LNCaP clone FGC (cell line): ENCODE measurements around the gene KRTAP9-7.

Source experiments
- DNase-seq: peaks from one replicate; pipeline ENCODE4 v3.0.0-alpha.2; 2011; ENCODE audit warnings: low read depth
- H3K4me3 ChIP-seq: 2 replicates; pipeline ENCODE4 v1.5.1; 2011; ENCODE audit warnings: mild to moderate bottlenecking, low read depth, low read length, control low read depth
- TF ChIP-seq, protein P1 (sequence below): IDR thresholded peaks from 2 replicates; pipeline ENCODE4 v1.5.1; 2012; ENCODE audit warnings: mild to moderate bottlenecking; ENCODE audit not compliant: control insufficient read depth, insufficient read depth; ENCODE audit errors: extremely low read depth

KRTAP9-7 gene

DNA sequence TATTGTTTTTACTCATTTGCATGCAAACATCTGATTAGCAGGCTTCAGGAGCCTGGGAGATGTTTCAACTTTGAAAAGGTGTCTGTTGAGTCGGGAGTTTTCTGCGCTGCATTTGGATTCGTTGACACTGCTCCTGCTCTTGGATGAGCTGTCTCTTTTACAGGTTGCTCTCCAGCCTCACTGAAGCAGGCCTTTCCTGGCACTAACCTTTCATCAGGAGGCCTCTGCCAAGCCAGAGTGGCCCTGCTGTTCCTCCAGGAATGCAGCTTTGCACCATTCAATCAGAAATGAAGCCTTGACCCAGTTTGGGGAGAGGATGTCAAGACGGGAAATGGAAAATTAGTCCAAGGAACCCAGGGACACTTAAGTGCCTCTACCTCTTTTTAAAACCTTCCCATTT lies 27.5 kb downstream of the KRTAP9-7 start:
- no peak overlapping the region for H3K4me3 ChIP-seq
- DNase-seq: no peak
- TF ChIP-seq, protein P1, sequence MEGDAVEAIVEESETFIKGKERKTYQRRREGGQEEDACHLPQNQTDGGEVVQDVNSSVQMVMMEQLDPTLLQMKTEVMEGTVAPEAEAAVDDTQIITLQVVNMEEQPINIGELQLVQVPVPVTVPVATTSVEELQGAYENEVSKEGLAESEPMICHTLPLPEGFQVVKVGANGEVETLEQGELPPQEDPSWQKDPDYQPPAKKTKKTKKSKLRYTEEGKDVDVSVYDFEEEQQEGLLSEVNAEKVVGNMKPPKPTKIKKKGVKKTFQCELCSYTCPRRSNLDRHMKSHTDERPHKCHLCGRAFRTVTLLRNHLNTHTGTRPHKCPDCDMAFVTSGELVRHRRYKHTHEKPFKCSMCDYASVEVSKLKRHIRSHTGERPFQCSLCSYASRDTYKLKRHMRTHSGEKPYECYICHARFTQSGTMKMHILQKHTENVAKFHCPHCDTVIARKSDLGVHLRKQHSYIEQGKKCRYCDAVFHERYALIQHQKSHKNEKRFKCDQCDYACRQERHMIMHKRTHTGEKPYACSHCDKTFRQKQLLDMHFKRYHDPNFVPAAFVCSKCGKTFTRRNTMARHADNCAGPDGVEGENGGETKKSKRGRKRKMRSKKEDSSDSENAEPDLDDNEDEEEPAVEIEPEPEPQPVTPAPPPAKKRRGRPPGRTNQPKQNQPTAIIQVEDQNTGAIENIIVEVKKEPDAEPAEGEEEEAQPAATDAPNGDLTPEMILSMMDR: no peak

DNA sequence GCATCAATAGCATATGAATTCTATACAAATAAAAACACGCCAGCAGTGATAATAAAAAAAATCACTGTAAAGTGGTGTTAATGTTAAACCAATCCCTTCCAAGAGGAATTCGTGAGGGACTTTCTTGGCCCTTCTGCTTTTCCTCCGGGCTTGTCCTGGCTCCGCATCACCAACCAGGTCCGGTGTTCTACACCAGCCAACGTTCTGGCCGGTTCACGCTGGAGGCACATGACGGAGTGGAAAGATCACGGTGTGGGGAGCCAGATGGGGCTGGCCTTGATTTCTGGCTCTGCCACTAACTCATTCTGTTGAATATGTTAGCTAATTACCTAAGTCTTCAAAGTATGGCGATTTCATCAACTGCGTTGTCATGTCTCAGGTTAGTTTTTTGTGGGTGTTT lies 28.6 kb downstream of the KRTAP9-7 start:
- no peak overlapping the region for H3K4me3 ChIP-seq
- DNase-seq: no peak
- TF ChIP-seq, protein P1: no peak

DNA sequence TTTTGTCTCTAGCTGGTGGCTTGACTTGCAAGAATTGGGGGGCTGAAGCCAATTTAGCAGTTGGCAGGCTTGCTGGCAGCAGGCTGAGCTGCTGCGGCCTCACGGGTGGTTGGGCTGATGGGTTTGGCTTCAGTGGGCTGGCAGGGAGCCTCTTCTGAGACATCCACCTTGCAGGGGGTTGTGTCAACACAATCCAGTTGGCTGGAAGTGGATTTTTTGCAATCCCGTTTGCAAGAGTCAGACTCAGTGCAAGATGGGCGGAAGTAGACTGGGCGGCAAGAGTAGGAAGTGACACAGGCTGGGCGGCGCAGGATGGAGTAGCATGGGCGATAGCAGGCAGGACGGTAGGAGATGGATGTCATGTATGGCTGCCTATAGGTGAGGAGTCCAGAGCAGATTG lies 32.1 kb downstream of the KRTAP9-7 start:
- DNase-seq: no peak
- TF ChIP-seq, protein P1: no peak
- no peak overlapping the region for H3K4me3 ChIP-seq

DNA sequence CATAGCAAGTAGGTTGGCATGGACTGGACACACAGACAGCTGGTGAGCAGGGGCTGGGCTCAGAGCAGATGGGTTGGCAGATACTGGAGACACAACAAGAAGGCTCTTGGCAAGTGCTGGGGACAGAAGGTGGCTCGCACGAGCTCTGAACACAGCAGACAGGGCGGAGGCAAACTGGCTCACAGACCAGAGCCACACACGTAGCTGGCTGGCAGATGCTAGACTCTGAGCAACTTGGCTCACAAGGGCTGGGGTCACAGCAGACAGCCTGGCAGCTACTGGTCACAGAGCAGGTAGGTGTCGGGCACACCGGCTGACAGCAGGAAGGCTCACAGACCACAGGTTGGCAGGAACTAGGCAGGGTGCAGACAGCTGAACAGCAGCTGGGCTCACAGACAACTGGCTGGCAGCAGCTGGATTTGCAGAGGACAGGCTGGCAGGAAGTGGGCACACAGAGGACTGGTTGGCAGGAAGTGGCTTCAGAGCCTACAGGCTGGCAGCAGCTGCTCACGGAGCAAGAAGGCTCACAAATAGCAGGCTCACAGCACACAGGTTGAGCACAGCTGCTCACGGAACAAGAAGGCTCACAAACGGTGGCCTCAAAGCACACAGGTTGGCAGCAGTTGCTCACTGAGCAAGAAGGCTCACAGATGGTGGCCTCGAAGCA lies 32.9 kb downstream of the KRTAP9-7 start:
- TF ChIP-seq, protein P1: no peak
- no peak for DNase-seq
- H3K4me3 ChIP-seq: no peak overlapping the region

DNA sequence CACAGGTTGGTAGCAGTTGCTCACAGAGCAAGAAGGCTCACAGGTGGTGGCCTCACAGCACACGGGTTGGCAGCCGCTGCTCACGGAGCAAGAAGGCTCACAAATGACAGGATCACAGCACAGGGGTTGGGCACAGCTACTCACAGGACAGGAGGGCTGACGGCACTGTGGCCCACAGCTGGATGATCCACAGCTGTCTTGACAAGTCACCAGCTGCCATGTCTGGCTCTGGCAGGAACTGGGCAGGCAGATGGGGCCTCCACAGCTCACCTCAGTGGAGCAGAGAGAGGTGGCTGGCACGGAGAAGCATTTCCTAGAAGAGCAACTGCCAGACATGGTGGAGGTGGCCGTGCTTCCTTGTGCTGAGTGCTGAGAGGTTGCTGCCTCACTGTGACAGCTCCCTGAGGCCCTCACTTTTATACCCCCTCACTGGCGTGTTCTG lies 33.4 kb downstream of the KRTAP9-7 start, which contains the start of gene KRTAP16-1:
KRTAP16-1 (minus strand) TSS at position 392 of the 442 bp plus-strand sequence; CDS start at position 336, 56 bp downstream.
- no peak within 1 kb of the TSS for H3K4me3 ChIP-seq
- TF ChIP-seq, protein P1: no peak
- no peak for DNase-seq

DNA sequence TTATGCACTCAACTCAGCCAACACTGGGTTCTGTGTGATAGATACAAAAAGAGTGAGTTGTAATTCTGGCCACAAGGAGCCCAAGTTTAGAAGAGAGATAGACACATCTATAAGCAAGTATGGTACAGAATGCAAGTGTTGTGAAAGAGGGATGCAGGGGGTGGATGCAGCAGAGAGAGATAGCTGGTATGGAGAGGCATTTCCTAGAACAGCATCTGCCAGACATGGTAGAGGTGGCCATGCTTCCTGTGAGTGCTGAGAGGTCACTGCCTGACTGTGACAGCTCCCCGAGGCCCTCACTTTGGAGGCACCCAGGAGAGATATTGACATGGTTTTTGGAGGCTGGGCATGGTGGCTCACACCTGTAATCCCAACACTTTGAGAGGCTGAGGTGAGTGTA lies 35.6 kb downstream of the KRTAP9-7 start:
- no peak overlapping the region for H3K4me3 ChIP-seq
- TF ChIP-seq, protein P1: no peak
- DNase-seq: no peak

DNA sequence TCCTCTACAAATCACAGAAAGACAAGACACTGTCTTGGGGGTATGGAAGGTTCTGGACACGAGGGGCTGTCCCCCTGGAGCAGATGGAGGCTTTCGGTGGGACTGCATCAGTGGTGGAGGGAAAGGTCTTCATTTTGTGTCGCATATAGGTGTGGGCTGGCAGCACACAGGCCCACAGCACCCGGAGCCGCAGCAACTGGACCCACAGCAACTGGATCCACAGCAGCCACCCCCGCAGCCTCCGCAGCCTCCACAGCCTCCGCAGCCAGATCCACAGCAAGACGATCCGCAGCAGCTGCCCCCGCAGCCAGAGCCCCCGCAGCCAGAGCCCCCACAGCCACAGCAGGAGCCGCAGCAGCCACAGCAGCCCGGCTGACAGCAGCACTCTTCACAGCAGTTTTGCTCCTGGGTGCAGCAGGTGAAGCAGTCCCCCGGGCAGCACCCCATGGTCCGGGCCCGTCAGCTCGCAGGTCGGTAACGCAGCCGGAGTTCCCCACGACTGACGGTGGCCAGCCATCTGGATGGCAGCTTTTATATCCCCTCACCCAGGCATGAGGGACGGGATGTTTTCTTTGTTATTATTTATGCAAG lies 39.8 kb downstream of the KRTAP9-7 start, which contains the start of gene KRTAP17-1:
KRTAP17-1 (minus strand) TSS at position 507 of the 591 bp plus-strand sequence; CDS start at position 447, 60 bp downstream.
- no peak for DNase-seq
- H3K4me3 ChIP-seq: no peak within 1 kb of the TSS
- TF ChIP-seq, protein P1: no peak
